HL-60 (cell line): ENCODE measurements around the gene DNPH1.

Experiments
- DNase-seq, 2 experiments: peaks; one replicate each; pipeline ENCODE4 v3.0.0-alpha.2; 2010 to 2020; ENCODE audit warnings: low read depth in 1 of 2, low spot score in 1 of 2
- H3K27ac ChIP-seq: fragments of 250-450 bp; sonication (Bioruptor Pico); replicated peaks from 2 replicates; pipeline ENCODE4 v1.5.1; 2020; ENCODE audit warnings: mild to moderate bottlenecking, moderate library complexity
- H3K27me3 ChIP-seq: fragments of 250-450 bp; sonication (Bioruptor Pico); 2 replicates; pipeline ENCODE4 v1.5.1; 2021; ENCODE audit warnings: mild to moderate bottlenecking, moderate library complexity; ENCODE audit not compliant: insufficient read depth, poor library complexity, severe bottlenecking
- H3K4me3 ChIP-seq: replicated peaks from 2 replicates; pipeline ENCODE4 v1.5.1; 2011; ENCODE audit warnings: mild to moderate bottlenecking, control low read depth, low read length; ENCODE audit not compliant: insufficient read depth
- CTCF ChIP-seq: IDR thresholded peaks from one replicate; pipeline ENCODE4 v1.5.1; 2011; ENCODE audit warnings: low read length, control low read depth, inconsistent platforms; ENCODE audit not compliant: insufficient read depth
- GABPA ChIP-seq: IDR thresholded peaks from 2 replicates; pipeline ENCODE4 v1.6.1; 2012; ENCODE audit warnings: low read depth
- POLR2AphosphoS5 ChIP-seq: IDR thresholded peaks from 2 replicates; pipeline ENCODE4 v1.6.1; 2012; ENCODE audit warnings: low read depth
- REST ChIP-seq: IDR thresholded peaks from 2 replicates; pipeline ENCODE4 v1.6.1; 2012; ENCODE audit warnings: low read depth; ENCODE audit not compliant: insufficient replicate concordance
- SPI1 ChIP-seq: IDR thresholded peaks from 2 replicates; pipeline ENCODE4 v1.6.1; 2012; ENCODE audit warnings: low read depth, mild to moderate bottlenecking, borderline replicate concordance
- long read RNA-seq: library from polyadenylated mRNA; unstranded; transcript quantifications from one replicate; pipeline ENCODE4 v2.0.0, GENCODE V29; 2020

The DNPH1 gene
- long read RNA-seq, transcript DNPH1-202 (3 exons, 796 nt): minor isoform, 5 of 41 reads
- long read RNA-seq, transcript DNPH1-201 (4 exons, 657 nt): major isoform, 35 of 41 reads
- long read RNA-seq, partial matches to known transcripts: 1 of 41 reads
- long read RNA-seq, other reads (novel, unspliced or antisense): 0 of 41 reads

GRCh38 chr6:43228951-43229802 is at the start of gene DNPH1:
TSS of gene DNPH1 (minus strand) at chr6:43229481. CDS start at chr6:43229456, 25 bp downstream.
- no peaks in the 10 kb centered on the region for H3K27me3 ChIP-seq
- H3K4me3 ChIP-seq: peak within 1 kb of the TSS; percentile 52
- peak; percentile 58 to 71 for DNase-seq
- TF ChIP-seq CTCF (peak; percentile 67), POLR2AphosphoS5 (peak; percentile 72; the same call in 1 of the 2 replicates), REST (peak; percentile 64), SPI1 (no peak)
- peak within 1 kb of the TSS; percentile 68 for H3K27ac ChIP-seq

- H3K27ac ChIP-seq: no peak overlapping the region
- H3K27me3 ChIP-seq: peaks cover 54% of the 10 kb centered on the region
- TF ChIP-seq SPI1 (no peak), POLR2AphosphoS5 (no peak), REST (no peak), CTCF (no peak), GABPA (no peak)
- no peak for DNase-seq
- no peak overlapping the region for H3K4me3 ChIP-seq
These were observed 49.3 kb upstream of the DNPH1 start for GRCh38 chr6:43278524-43279078.

GRCh38 chr6:43277643-43278523 is 48.6 kb upstream of the DNPH1 start:
- DNase-seq: no peak
- H3K27me3 ChIP-seq: peaks cover 57% of the 10 kb centered on the region
- no peak overlapping the region for H3K27ac ChIP-seq
- TF ChIP-seq SPI1: no peak
- TF ChIP-seq GABPA: no peak
- TF ChIP-seq CTCF: no peak
- TF ChIP-seq POLR2AphosphoS5: no peak
- TF ChIP-seq REST: no peak
- no peak overlapping the region for H3K4me3 ChIP-seq
